ENCODE results near the gene ITGA1.
"Not testable (repeated sequence)": the region's sequence is repeated elsewhere in the genome, so short reads cannot be mapped to it uniquely, and the experiment has no call there.

Gene ITGA1

DNA sequence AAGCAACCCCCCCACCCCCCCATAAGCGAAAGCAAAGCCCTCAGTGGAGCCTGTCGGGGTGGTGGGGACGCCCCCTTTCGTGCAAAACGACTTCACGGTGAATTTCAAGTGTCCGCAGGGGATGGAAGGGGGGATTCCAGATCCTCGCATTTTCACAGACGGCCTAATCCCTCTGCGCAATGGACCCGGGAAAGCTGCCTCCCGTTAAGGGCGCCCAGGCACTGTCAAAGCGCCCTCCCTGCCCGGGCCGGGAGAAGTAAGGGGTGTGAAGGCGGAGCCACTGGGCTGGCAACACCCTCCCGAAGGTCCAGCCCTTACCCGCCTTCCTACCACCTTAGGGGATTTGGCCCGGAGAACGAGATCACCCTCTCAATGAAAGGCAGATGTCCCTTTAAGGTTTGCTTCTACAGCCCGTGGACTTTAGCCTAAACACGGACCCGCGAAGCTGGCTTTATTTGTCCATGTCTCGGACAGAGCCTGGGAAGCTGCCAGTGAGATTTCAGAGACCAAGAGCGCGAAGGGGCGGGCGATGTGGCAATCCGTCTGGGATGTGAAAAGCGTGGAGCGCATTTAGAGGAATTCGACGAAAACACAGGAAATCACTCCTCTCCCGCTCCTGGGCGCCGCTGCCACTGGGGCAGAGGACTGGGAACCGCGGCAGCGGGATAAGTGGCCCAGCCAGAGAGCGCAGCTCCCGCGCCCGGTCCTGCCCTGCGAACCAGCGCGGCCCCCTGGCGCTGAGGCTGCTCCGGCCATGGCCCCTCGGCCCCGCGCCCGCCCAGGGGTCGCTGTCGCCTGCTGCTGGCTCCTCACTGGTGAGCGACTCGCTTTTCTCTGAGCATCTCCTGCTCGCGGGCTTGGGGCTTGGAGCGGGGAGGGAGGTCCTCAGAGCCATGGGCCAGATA, at the start of gene ITGA1, which contains the start of gene PELO:
ITGA1 (plus strand) TSS at position 317 of the 905 bp plus-strand sequence; CDS start at position 755, 438 bp downstream.
PELO (plus strand) TSS at position 317 of the 905 bp plus-strand sequence. CDS start 12,479 bp downstream, outside the sequence.
- DNase-seq, result peak; percentile 56

DNA sequence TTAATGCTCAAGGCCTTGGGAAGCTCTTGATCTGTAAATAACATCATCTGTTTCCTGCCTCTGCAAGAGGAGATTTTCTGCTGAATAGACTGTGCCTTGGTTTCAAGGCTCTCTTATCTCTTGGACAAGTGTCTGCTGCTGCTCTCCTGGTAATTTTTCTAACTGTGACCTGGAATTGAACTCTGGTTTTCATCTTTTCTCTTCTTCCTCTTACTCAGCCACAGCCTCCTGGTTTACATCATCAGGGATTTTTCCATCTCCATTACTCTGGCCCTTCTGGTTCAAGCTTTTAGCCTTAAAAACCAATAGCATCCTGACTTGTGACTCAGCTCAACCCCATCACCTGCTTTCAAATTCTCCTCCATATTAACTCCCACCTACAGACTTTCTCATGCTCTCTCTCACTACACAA, 49.6 kb upstream of the ITGA1 start:
- no peak for DNase-seq

DNA sequence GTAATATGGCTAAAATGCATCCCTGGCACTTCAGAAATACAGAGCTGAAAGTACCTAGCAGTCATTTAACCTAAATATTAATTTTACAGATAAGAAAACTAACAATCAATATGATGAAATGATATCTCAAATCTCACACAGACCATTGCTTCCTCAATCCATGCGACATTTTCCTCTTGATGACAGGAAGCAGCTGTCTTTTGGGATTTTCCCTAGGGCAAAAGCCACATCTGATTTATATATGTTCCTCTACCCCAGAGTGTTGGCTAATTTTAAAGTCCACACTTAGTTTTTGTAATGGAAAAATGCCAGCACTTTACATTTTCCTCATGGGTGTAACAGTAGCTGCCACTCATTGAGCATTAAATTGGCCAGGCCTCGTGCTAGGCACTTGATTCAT, 47.7 kb upstream of the ITGA1 start:
- no peak for DNase-seq

DNA sequence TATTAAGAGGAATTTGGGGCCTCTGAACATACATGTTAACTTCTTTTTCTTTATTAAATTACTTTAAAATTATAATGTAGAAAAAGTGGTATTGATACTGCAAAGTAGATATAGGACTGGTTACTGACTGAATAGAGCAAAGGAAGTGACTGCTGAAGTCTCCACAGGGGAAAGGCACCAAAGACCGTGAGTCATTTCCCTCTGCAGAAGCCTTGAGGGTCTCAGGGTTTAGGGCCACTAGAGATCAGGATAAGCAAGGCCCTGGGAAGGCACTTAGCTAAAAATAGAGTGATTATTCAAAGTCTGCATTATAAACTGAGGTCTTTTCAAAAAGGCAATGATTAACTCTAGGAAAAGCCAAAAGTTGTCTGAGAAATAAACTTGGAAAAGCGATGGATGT, 44.7 kb upstream of the ITGA1 start:
- no peak for DNase-seq

DNA sequence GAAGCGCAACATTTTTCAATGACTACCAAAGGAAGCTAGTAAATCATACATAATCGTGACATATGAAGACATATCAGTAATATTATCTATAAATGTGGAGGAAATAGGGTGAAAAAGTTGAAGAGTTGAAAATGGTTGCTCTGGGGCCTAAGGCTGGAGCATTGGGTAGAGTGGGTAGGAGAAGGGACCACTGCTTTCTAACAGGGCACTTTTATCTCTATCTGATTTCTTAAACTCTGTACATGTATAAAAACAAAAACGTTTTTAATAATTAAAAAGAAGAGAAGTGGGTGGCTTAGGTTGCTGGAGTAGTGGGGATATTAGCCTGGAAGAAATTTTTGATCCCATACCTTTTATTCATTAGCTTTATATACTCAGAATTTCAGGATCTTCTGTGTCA, 44.2 kb upstream of the ITGA1 start:
- no peak for DNase-seq

DNA sequence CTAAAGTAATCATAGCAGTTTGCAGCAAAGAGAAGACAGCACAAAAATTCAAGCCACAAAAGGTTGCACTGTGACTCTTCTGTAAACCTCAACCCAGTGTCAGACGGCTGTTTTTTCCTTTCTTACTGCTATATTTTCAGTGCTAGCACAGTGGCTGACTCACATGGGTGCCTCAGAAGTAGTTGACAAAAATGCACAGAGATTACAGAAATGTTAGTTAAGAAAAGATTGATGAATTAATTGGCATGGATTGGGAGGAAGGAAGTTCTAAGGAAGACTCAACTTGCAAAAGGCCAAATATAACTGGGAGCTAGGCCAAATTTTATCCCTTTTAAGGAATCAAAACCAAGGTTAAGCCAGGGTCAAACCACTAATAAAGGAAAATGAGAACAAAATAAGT, 43.7 kb upstream of the ITGA1 start:
- no peak for DNase-seq

DNA sequence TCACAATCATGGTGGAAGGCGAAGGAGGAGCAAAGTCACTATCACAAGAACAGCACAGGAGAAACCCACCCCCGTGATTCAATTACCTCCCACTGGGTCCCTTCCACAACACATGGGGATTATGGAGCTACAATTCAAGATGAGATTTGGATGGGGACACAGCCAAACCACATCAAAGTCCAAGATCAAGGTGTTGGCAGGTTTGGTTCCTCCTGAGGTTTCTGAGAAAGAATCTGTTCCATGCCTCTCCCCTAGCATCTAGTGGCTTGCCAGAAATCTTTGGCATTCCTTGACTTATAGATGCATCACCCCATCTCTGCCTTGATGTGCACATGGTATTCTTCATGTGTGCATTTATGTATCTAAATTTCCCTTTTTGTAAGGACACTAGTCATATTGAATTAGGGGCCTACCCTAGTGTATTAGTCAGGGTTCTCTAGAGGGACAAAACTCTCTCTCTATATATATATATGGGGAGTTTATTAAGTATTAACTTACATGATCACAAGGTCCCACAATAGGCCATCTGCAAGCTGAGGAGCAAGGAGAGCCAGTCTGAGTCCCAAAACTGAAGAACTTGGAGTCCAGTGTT, 42.8 kb upstream of the ITGA1 start:
- not testable (repeated sequence) for DNase-seq

DNA sequence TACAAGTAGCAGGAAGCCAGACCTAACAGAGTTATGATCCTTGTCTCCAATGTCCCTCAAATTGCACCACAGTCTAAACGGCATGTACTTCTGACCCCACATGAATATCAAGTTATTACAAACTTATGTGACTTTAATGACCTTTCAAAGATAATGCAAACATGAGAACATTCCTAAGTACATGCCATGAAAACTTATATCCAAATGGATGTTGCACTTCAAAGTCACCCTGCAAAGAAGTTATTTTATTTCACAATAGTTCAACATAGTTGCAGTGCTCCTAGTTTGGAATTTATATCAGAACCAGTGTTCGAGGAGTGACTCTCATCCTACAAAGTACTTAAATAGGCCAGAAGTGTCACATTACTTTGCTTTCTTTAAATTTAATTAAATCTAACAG, 41.2 kb upstream of the ITGA1 start:
- no peak for DNase-seq

DNA sequence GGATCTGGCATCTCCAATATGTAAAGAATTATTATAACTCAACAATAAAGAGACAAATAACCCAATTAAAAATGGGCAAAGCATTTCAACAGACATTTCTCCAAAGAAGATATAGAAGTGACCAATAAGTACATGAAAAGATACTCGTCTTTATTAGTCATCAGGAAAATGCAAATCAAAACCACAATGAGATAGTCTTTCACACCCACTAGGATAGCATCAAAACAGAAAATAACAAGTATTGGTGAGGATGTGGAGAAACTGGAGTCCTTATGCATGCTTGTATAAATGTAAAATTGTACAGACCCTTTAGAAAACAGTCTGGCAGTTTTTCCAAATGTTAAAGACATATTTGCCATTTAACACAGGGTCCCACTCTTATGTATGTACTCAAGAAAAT, 39.1 kb upstream of the ITGA1 start:
- DNase-seq, result no peak

DNA sequence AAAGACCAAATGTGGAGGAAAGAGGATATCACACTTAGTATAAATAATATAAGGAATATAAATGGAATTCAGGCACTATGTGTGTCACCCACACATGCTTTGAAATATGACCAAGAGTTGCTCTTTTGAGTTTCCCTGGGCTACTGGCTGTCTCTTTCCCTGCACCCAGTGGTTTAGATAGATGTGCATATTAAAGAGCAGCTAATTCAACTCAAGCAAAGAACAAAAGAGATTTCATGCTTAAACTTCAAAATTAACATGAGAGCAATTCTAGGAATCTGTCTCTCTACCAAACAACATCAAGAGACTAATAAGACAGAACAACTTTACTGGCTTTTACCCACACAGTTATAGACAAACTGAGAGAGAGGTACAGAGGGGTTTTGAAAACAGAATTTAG, 38.0 kb upstream of the ITGA1 start:
- DNase-seq, result no peak

DNA sequence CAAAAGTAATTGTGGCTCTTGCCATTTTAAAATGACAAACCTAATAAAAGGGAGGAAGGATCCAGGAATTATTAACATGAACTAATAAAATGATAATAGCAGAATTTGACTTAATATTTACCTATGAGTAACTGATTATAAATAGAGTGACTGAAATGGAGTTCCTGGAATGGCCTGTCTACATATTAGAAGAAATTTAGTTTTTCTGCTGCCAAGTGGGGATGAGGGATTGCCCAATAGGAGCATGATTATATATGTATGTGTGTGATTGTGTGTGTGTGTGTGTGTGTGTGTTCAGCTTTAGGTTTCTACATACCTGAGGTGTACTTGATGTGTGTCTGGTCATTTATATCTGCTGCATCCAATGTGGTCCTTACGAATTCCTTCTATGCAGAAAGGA, 36.6 kb upstream of the ITGA1 start:
- no peak for DNase-seq

DNA sequence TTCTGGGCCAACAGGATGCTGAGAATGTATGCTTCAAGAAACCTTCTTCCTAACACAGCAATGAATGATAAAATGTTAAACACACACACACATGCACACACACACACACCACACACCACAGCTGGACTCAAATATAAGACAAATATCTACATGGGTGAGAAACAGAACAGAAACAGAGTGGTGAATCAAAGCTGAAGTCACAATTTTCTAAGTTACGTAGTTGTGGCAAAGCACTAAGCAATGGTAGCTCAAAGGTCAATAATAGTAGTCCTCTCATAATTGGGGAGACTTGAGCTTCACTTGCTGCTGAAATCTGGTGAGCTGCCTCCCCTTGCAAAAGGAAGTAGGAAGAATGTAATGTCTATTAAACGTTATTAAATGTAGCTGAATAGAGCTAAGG, 33.7 kb upstream of the ITGA1 start:
- DNase-seq, result no peak

DNA sequence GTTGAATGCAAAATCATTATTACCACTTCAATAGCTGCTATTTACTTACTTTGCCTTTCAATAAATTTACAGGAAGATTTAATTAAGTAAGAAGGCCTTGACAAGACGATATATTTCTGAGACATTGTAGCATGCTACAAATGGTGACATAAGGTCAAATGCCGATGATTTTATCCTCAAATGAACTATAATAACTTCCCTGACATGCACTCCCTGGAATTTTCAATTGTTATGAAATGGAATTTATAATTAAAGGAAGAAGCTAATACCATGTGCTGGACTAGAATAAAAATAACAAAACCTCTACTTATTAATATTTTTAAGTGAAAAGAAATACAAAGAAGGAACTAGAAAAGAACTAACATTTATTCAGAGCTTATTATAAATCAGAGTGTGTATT, 30.2 kb upstream of the ITGA1 start:
- no peak for DNase-seq

DNA sequence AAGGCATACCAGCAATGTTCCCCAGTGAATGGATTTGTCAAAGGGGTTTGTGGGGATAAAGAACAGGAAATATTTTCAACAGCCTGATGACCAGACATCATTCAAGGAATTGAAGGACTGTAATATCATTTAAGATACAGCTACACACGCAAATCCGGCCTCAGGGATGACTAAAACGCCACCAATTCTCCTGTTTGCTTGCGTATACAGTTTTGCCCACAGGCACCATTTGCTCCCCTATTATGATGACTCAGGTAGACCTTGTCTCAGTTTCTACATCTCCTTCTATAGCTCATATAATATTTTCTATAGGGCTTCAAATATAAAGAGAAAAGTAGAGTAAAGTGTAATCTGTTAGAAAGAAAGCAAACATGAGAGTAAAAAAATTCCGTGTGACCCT, 29.7 kb upstream of the ITGA1 start:
- no peak for DNase-seq

DNA sequence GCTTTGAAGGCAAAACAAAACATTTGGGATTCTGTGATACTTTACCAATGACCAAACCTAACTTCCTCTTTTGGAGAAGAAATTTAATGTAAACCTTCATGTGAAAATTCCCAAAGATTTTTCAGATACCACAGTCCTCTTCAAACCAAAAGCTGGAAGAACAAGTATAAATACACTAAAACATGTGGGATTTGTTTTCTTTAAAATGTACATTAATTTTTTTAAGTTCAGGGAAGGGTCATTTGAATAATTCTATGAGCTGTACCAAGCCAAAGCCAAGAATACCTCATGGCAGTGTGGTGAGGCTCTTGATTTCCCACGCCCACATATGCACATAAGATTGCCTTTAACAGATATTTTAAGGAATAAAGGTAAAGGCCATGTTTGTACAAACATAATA, 28.4 kb upstream of the ITGA1 start:
- DNase-seq, result no peak

DNA sequence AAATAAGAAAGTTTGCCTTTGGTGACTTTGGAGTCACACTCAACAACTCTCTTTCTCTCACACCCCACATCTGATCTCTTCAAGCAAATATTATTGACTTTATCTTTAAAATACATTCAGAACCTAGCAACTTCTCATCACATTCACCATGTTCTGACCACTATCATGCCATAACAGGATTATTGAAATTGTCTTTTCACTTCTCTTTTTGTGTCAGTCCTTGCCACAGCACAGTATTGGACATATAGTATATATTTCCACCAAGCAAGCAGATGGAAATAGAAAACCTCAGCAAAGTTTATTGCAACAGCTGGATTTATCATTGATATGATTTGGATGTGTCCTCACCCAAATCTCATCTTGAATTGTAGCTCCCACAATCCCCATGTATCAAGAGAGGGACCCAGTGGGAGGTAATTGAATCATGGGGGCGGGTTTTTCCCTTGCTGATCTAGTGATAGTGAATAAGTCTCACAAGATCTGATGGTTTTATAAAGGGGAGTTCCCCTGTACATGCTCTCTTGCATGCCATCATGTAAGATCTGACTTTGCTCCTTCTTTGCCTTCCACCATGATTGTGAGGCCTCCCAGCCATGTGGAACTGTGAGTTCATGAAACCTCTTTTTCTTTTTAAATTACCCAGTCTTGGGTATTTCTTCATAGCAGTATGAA, 26.9 kb upstream of the ITGA1 start:
- DNase-seq, result no peak

DNA sequence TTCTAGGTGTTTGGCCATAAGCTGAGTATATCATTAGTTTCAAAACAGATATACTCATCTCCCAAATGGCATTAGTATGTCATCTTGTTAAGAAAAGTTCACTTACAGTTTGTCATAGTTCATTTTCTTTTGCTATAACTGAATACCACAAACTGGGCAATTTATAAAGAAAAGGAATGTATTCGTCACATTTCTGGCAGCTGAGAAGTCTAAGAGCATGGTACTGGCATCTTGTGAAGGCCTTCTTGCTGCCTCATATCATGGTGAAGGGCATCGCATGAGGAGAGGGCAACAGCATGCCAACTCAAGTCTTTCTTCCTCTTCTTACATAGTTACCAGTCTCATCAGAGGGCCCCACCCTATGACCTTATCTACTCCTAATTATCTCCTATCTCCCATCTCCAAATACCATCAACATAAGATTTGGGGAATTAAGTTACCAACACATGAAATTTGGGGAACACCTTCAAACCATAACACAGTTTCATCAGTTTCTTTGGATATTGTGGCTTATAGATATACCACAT, 20.4 kb upstream of the ITGA1 start:
- DNase-seq, result no peak

DNA sequence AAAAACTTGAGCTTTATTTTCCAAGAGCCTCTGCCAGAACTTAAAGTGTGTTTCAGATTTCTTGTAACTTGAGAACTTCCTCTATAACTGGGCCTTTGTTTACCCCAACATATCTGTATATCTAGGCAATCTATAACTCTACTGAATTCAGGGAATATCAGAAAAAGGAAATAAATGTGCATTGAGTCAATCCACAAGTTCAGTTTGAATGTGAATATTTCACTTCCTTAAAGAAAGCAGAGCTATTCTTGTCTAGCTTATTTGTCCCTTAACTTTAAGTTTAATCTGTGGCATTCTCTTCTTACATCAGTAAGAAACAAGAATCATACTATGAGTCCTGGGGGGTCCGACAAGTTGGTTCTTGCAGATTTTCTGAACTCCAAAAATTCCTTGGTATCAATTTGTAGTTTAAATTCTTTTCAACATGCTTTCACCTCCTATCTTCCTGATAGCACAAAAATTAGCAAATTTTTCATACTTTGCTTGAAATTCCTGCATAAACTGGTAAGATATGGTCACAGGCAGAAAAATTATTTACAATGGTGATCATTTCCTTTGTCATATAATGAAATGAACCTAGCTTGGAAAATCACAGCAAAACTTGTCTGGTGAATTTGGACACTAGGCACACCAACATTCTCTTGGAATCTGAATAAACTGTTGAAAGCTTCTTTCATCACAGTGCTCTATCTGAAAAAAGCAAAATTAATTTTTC, 19.8 kb upstream of the ITGA1 start:
- no peak for DNase-seq

DNA sequence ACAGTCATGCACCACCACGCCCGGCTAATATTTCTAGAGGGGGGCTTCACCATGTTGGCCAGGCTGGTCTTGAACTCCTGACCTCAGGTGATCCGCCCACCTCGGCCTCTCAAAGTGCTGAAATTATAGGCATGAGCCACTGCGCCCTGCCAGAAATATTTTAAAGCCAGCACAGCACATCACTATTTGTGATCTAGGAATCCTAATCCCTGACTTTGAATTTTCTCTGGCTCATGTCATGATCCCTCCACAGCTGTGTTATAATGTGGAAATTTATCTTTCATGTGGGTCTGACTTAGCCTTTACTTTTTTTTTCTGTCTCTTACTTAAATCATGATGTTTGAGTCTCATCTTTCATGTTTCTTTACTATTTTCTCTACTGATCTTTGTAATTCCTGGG, 18.7 kb upstream of the ITGA1 start:
- DNase-seq, result no peak

DNA sequence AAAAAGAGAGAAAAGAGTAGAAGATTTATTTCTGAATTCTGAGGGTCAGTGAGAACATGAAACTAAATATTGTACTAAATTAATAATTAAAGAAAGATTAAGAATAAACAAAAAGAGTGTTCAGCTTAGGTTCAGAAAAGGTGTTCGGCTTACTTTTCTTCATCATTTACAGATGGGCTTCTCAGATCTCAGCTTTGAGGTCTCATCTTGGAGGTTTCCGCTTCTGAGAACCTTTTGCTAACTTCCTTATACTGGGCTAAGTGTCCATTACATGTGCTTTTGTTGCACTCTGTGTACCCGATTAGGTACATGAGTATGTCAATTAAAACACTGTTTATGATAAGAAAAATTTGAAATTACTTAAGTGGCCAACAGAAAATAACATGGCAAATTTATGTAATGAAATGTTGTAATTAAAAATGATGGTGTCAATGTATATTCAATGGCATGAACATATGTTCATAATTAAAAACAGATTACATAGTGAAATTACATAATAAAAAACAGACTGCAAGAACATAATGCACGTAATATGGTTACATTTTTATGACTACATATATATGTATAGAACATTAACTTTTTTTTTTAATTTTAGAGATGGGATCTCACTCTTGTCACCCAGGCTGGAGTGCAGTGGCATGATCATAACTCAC, 17.3 kb upstream of the ITGA1 start:
- no peak for DNase-seq

DNA sequence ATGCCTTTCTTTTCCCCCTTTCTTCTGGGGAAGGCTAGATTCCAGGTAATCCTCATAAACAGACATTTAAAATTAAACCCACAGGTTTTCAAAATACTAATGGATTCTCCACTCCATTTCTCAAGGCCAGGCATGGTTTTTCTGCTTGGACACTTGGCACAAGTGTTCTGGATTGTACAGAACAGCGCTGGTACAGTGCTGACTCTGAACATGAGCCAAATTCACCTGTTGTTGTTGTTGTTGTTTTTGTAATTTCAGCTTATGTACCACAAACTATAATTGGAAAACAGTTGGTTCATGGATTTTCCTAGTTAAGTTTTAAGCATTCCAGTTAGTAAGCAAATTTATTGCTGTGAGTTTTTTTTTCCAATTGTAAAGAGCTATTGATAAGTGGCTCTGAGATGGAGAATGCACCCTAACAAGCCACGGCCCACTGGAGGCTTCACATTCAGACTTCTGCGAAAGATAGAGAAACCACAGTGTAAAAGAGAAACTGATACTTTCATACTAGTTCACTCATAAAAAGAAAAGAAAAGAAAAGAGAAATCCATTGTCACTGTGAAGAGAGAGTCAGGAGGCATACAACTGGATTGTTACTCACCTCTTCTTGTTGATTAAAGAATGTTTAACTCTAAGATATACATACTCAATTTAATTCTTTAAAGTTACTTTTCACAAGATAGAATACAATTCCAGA, 16.2 kb upstream of the ITGA1 start:
- DNase-seq, result no peak

DNA sequence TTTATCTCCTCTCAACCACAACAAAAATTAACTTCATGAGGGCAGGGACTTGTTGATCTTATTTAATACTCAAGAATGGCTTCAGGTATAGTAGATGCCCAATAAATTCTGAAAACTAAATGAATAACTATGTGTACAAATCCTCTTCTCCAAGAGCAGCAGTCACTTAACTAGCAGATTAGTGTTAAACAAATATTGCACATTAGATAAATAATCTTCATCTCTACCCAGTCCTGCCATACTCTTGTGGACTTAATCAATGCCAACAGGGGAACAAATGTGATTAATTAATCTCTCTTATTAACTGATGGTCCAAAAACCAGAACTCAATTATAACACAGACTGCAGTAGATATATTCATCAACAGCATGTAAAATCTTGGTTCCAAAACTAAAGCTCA, 15.0 kb upstream of the ITGA1 start:
- DNase-seq, result no peak

Measured in hematopoietic multipotent progenitor cell treated with erythropoietin and hydrocortisone succinate and interleukin-3 and kit ligand, for 6 days (in vitro differentiated cells).